ENCODE results near the gene OR5D13.

Gene OR5D13

GRCh38 chr11:55773138-55773537 lies at the start of gene OR5D13:
TSS of gene OR5D13 (plus strand) at chr11:55773438. CDS start at chr11:55773438, 0 bp downstream.
- no peak for DNase-seq

GRCh38 chr11:55726715-55727324 lies 46.4 kb upstream of the OR5D13 start:
- DNase-seq: no peak

GRCh38 chr11:55732936-55733335 lies 40.3 kb upstream of the OR5D13 start:
- DNase-seq: no peak

GRCh38 chr11:55791606-55792005 lies 18.4 kb downstream of the OR5D13 start:
- no peak for DNase-seq

GRCh38 chr11:55793321-55793720 lies 20.1 kb downstream of the OR5D13 start:
- DNase-seq: no peak

GRCh38 chr11:55795256-55795655 lies 22.0 kb downstream of the OR5D13 start, which contains the start of gene OR5D14:
TSS of gene OR5D14 (plus strand) at chr11:55795556. CDS start at chr11:55795556, 0 bp downstream.
- DNase-seq: no peak

GRCh38 chr11:55806248-55806647 lies 33.0 kb downstream of the OR5D13 start:
- no peak for DNase-seq

- no peak for DNase-seq
Measured at GRCh38 chr11:55811067-55811466, 37.8 kb downstream of the OR5D13 start, which contains the start of gene OR5L1. TSS of gene OR5L1 (plus strand) at chr11:55811367. CDS start at chr11:55811467, 100 bp downstream.

GRCh38 chr11:55819330-55819729 lies 46.1 kb downstream of the OR5D13 start, which contains the start of gene OR5D18:
TSS of gene OR5D18 (plus strand) at chr11:55819630. CDS start at chr11:55819630, 0 bp downstream.
- no peak for DNase-seq

Measured in kidney glomerular epithelial cell (primary cell).